ENCODE results near the gene CLMN.

CLMN gene

GRCh38 chr14:95302667-95303506 lies 16.8 kb downstream of the CLMN start:
- no peak for DNase-seq (ENCODE audit: low read depth)

DNA sequence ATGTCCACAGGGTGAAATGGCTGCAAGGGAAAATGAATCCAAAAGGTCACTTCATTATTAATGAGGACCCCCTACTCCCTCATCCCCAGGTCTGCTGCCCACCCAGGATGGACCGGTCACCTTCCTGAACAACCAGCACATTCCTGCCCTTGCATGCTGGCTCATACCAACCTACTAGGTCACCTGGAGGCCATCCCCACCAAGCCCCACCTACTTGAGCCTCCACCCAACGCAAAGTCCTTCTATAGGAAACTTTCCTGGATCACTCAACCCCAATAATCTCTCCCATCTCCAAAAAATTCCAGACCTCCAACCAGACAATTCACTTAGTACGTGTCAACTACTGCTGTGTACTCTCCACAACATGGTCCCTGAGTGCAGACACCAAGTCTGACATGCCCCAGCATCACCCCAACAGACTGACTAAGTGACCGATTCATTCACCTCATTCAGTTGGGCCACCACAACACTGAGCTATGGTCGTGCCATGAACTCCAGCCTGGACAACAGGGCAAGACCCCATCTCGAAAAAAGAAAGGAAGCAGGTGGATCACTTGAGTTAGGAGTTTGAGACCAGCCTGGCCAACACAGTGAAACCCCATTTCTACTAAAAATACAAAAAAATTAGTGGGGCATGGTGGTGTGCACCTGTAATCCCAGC lies 18.1 kb downstream of the CLMN start:
- no peak for DNase-seq (ENCODE audit: low read depth)

DNA sequence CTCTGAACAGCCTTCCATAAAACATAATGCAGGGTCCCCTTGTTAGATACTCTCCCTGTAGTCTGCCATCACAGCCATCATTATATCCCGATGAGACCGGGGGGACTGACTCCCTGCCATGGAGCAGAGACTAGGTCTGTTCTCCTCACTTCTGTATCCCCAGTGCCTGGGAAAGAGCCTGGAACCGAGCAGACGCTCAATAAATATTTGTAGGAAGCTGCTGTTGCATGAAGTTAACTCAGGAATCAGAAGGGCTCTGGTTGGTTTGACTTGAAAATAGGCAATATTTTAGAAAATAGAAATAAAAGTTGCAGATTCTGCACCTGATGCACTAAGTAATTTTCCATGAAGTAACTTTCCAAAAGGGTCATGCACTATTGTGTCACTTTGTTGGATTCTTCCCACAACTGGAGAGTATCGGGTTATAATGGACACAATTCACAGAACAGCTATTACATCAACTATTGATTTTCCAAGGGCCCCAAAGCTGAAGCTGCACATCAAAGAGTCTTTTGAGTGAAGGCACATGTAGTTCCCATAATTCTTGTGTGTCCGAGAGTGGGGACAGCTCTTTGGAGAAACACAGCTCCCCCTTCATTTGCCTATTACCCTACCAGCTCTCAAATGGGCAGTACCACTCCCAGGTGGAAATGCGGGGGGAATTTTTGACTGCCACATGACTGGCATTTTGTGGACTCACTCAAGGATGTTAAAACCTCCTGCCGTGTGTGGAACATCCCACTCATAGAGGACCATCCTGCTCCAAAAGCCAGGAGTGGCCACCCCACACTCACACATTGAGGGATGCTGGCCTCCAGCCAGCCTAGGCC lies 18.8 kb downstream of the CLMN start:
- DNase-seq (ENCODE audit: low read depth), result no peak

GRCh38 chr14:95300002-95300696 lies 19.6 kb downstream of the CLMN start:
- DNase-seq (ENCODE audit: low read depth), result no peak

- no peak for DNase-seq (ENCODE audit: low read depth)
These were observed 20.4 kb downstream of the CLMN start for GRCh38 chr14:95299271-95299670.

DNA sequence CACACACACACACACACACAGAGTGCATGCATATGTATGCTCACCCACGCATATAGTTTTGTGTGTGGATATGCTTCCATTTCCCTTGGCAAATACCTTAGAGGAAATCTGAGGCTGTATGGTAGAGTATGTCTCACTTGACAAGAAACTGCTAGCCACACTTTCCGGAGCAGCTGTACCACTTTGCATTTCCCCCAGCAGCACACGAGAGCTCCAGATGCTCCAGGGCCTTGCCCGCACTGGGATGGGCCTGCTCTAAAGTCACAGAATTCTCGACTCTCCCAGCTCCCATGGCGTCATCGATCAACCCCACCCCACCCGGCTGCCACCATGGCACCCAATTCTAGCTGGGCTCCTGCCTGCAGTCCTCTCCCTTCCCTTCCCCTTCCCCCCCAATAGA lies 21.9 kb downstream of the CLMN start:
- no peak for DNase-seq (ENCODE audit: low read depth)

DNA sequence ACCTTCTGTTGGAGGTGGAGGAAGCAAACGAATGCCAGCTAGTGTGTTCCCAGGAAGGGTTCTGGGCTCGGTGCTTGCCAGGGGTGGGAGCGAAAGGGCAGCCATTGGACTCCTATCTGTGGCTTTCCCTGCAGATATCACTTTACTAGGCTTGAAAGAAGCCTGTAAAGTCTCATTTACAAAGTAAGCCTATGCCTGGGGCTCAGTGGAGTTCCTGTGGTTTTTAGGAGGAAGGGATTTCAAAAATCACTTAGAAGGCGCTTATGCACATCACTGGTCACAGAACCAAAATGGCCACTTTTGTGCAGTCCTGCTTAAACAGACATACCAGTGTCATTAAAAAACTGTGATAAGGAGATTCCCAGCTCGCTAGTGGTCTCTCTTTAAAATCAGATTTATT lies 22.7 kb downstream of the CLMN start:
- DNase-seq (ENCODE audit: low read depth), result no peak

DNA sequence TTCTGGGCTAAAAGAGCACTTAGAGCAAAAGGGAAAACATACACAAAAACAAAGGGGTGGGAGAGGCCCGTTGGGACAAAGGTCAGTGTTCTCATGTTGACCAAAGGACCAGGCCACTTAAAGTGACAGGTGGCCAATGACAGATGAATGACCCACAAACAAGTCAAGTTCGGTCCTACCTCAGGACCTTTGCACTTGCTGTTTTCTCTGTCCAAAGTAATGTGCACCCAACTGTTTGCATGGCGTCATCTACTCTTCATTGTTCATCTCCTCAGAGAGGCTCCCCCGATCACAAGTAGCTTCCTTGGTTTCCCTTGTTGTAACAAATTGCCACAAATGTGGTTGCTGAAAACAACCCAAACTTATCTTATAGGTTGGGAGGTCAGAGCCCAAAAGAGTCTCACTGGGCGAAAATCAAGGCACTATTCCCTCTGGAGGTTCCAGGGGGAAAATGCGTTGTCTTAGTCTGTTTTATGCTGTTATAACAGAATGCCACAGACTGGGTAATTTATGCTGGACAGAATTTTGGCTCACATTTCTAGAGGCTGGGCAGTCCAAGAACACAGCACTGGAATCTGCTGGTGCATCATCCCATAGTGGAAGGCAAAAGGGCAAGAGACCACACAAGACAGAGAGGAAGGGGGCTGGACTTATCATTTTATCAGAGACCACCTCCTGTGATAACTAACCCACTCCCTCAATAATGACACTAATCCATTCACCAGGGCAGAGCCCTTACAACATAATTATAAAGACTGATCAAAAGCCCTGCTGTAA lies 23.9 kb downstream of the CLMN start:
- DNase-seq (ENCODE audit: low read depth), result no peak

DNA sequence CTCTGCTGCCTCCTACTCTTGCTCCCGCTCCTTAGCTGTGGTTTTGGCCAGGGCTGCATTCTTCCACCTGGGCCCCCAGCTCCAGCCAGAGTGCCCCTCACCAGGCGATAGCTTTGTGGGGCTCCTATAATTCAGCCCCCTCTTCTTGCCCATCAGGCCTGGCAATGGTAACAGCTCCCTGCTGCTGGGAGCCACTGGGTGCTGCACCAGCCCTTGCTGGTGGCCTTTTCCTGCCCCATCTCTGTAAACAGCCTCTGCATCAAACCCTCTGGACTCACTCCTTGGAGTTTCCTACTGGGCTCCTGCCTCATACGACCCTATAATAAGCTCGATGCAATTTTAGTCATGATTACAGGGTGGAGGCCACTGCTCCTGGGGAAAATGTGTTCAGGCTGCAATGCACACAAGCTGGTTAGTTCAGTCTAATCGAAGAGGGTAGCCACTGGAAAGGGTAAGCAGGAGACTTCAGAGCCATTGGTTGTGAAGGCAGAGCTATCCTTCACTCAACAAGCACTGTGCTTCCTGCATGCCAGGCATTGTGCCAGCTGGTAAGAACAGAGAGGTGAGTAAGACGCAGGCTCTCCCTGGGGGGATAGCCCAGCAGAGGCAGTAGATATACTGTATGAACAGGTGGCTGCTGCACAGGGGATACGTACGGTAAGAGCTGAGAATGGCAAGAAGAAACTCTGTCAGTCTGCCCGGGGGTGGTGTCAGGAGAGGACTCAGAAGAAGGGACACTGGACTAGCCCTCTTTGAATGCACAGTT lies 24.7 kb downstream of the CLMN start:
- DNase-seq (ENCODE audit: low read depth), result no peak

DNA sequence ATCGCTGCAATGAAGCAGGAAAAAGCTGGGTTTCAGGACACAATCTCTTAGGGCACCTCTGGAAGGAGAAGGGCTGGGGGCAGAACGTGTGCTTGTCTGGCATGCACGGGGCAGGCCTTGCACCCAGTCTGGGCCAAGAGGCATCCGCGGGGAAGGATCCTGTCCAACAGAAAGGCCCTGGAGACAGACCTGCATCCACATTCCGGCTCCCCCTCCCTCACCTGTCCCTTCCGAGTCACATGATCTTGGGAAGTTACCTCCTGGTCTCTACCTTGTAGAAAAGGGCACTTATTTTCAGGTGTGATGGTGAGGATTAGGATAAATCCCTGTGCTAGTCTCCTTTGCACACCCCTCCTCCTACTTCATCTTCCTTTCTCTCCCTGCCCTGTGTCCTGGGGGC lies 25.4 kb downstream of the CLMN start:
- no peak for DNase-seq (ENCODE audit: low read depth)

DNA sequence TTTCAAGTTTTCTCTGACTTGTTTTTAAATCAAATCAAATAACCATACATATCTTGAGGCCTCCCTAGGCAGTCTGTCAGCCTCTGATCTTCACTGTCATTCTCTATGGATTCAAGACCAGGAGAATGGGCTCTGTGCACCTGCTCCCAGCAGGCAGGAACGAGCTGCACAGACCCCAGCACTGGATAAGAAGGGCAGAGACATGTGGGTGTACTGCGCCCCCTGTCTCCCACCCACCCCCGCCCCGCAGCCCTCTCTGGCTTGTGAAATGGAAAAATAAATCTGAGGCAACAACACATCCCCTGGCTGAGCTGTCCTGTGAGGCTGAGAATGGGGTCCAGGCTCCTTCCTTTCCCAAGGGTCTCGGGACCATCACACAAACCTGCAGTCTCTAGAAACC lies 26.3 kb downstream of the CLMN start:
- no peak for DNase-seq (ENCODE audit: low read depth)

- no peak for DNase-seq (ENCODE audit: low read depth)
These were observed 26.9 kb downstream of the CLMN start for GRCh38 chr14:95292660-95293425.

DNA sequence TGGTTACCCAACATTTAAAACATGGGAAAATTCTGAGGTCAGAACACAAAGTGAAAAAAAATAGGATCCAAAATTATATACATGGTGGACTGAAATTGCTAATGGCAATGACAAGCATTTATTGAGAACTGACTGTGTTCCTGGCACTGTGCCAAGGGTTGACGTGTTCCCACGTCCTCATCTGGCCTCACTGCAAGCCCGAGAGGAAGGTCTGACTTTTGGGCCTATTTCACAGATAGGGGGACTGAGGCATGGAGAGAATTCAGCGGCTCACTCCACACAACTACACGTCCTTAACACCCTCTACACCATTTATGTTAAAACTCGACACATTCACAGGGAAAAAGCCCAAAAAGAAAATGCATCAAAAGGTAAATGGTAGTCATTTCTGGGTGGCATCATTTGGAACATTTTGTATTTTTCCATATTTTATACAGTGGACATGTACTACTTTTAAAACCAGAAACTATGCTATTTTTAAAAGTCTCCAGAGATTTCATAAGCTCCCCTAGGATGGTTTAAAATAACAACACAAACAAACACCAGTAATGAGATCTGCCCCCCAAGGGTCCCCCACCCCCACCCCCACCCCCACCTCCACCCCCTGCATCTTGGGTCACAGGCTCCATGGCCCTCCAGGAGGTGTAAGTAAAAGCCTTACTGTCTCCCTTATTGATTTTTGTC lies 27.7 kb downstream of the CLMN start:
- no peak for DNase-seq (ENCODE audit: low read depth)

GRCh38 chr14:95290871-95291431 lies 28.8 kb downstream of the CLMN start:
- DNase-seq (ENCODE audit: low read depth), result no peak

DNA sequence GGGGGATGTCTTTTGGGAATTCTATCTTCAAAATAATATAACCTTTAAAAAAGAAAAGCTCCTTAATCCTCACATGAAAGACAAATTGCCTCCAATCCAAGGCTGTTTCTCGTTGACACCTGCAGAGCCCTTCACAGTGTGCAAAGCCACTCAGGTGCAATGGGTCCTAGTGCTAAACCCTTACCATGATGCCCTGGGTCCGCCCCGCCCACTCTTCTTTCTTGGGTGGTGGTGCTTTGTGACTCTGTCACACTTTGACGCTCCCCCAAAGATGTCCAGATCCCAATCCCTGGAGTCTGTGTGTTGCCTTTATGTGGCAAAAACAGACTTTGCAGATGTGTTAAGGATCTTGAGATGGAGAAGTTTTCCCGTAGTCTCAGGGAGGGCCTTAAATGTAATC lies 29.7 kb downstream of the CLMN start:
- no peak for DNase-seq (ENCODE audit: low read depth)

DNA sequence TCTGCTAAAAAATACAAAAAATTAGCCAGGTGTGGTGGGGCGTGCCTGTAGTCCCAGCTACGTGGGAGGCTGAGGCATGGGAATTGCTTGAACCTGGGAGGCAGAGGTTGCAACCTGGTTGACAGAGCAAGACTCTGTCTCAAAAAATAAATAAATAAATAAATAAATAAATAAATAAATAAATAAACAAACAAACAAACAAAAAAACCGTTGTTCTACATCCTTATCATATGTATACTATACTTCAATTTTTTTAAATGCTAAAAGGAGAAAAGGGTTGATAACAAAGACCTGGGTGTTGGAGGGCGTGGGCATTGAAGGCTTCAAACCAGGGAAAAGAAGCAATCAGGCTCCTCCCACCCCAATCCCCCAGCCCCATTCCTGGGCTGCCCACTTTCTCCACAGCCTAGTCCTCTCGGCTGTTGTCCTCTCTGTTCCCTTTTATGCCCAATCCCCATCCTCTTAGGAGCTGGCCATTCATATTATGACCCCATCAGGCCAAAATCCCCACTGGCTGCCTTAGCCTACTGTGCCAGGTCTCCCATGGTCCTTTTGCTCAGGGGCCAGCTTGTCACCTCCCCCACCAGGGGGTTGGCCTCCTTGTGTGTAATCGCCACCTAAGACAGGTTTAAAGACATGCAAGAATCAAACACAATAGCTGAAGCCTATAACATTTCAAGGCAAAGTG lies 30.2 kb downstream of the CLMN start:
- no peak for DNase-seq (ENCODE audit: low read depth)

DNA sequence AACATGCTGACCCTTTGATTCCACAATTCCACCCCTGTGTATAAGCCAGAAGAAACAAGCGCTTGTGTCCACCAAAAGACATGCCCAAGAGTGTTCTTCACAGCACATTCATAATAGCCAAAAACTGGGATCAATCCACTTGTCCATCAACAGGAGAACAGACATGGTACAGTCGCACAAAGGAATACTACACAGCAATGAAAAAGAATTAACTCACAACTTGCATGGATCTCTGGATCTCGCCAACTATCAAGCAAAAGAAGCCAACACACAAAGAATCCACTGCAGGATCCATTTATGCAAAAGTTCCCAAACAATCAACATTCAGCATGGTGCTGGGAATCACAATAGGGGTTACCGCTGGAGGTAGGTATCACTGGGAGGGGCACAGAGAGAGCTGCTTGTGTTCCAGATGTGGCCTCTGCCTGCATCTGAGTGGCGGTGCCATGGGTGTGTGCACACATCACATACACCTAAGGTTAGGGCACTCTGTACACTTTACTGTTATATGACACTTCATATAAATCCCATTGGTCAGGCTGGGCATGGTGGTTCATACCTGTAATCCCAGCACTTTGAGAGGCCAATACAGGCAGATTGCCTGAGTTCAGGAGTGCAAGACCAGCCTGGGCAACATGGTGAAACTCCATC lies 30.9 kb downstream of the CLMN start:
- DNase-seq (ENCODE audit: low read depth), result no peak
